ENCODE data around the gene NLRC5. TPM values are rescaled to one million over a fixed set of nuclear protein-coding genes. Genes with fewer than 3 reads are reported as not detected.
A peak's percentile ranks its signal among the peaks of the same experiment; 100 is the strongest.
"Not testable (repeated sequence)": the region's sequence is repeated elsewhere in the genome, so short reads cannot be mapped to it uniquely, and the experiment has no call there.

Gene NLRC5
- total RNA-seq, 1 experiment from 2014 or later = 2.4 TPM

DNA sequence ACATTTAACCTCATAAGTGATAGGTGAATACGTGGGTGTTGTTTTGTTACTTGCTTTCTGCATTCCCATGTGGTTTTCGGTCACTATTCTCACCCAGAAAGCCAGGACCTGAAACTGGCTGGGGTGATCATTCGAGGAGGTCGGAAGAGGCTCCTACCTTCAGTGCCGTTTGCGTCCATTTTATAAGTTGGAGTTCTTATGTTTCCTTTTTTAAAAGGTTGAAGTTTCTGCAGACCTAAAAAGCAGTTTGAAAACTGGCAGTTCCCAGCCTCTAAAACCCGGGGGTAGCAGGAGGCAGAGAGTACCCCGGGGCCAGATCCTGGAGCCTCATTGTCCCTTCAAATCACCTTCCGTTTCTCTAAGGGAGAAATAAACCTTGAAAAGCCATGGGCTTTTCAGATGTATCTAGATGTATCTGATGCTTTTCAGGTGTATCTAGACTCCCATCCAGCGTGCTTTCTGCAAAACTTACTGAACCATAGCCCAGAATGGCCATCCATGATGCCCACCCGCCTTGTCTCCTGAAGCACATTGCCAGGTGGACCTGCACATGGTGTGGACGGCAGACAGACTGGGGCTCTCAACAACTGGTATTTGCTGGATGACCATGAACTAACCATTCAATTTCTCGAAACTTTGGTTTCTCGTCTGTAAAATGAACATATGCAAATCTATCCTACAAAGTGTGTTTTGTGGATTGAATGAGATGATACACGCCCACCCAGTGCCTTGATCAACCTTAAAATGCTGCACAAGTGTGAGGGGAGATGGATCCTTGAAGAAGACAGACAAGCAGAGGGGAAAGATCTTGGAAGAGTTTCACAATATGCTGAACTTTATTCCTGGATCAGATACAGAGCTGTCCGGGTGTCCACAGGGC lies 1.3 kb downstream of the NLRC5 start:
- Histone ChIP-seq H2BK5ac (ENCODE audit: insufficient read length, low read length) (no peak overlapping the region), H3K27me3 (ENCODE audit: insufficient read depth, low read length) (peaks cover 6% of the 10 kb centered on the region; the same call in 1 of the 2 replicates), H2BK12ac (ENCODE audit: insufficient read length, low read depth, low read length) (no peak overlapping the region), H4K5ac (ENCODE audit: insufficient read length, low read depth, low read length) (no peak overlapping the region), H3K56ac (ENCODE audit: insufficient read length, low read depth, low read length) (no peak overlapping the region), H3K4ac (ENCODE audit: low read depth, low read length) (no peak overlapping the region), H2AK5ac (ENCODE audit: insufficient read length, low read length) (no peak overlapping the region), H4K20me1 (ENCODE audit: control insufficient read depth, insufficient read depth, insufficient read length) (no peaks in the 10 kb centered on the region), H2BK20ac (ENCODE audit: low read depth, low read length, poor library complexity, severe bottlenecking) (no peak overlapping the region), H3K79me1 (ENCODE audit: insufficient read depth, low read depth, low read length, poor library complexity, severe bottlenecking) (no peaks in the 10 kb centered on the region), H3K79me2 (ENCODE audit: insufficient read depth, low read length) (no peaks in the 10 kb centered on the region), H3K23ac (ENCODE audit: insufficient read length, low read depth, low read length) (no peak overlapping the region), H3K4me2 (ENCODE audit: insufficient read depth, insufficient read length, low read length) (no peak overlapping the region), H3K23me2 (ENCODE audit: insufficient read length, low read depth, low read length, poor library complexity, severe bottlenecking) (peaks cover 2% of the 10 kb centered on the region), H3K9ac (ENCODE audit: extremely low read depth, insufficient read length, low read length) (no peak overlapping the region), H4K91ac (ENCODE audit: insufficient read length, low read depth, low read length) (no peak overlapping the region), H2BK120ac (ENCODE audit: low read depth, low read length, poor library complexity, severe bottlenecking) (no peak overlapping the region), H3T11ph (ENCODE audit: low read length) (no peak overlapping the region), H3K18ac (ENCODE audit: insufficient read length, low read depth, low read length) (no peak overlapping the region), H3K27ac (ENCODE audit: insufficient read length, low read depth, low read length) (no peak overlapping the region), H3K14ac (ENCODE audit: insufficient read depth, low read length) (no peak overlapping the region), H4K8ac (replicated peaks; ENCODE audit: insufficient read length, low read depth, low read length) (no peak overlapping the region), H2AFZ (ENCODE audit: low read length) (no peak overlapping the region), H3K4me1 (ENCODE audit: insufficient read depth, low read length) (no peaks in the 10 kb centered on the region), H3K9me3 (ENCODE audit: control insufficient read depth, low read depth, low read length) (no peaks in the 10 kb centered on the region), H2BK15ac (ENCODE audit: low read depth, low read length) (no peak overlapping the region)
- TF ChIP-seq, protein P1, sequence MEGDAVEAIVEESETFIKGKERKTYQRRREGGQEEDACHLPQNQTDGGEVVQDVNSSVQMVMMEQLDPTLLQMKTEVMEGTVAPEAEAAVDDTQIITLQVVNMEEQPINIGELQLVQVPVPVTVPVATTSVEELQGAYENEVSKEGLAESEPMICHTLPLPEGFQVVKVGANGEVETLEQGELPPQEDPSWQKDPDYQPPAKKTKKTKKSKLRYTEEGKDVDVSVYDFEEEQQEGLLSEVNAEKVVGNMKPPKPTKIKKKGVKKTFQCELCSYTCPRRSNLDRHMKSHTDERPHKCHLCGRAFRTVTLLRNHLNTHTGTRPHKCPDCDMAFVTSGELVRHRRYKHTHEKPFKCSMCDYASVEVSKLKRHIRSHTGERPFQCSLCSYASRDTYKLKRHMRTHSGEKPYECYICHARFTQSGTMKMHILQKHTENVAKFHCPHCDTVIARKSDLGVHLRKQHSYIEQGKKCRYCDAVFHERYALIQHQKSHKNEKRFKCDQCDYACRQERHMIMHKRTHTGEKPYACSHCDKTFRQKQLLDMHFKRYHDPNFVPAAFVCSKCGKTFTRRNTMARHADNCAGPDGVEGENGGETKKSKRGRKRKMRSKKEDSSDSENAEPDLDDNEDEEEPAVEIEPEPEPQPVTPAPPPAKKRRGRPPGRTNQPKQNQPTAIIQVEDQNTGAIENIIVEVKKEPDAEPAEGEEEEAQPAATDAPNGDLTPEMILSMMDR (conservative IDR thresholded peaks at IDR 0.05) = no peak
- Mint-ChIP-seq H3K4me3 (peak overlapping the region in 1 of 2 experiments; percentile 88; a peak in 1 of 5 replicates), H3K27ac (no peak overlapping the region), H3K36me3 (ENCODE audit: insufficient read depth in 1 of 3, low read depth in 3 of 3) (no peaks in the 10 kb centered on the region; a peak in 1 of 7 replicates), H3K27me3 (ENCODE audit: low read depth) (peaks cover 68% of the 10 kb centered on the region), H3K4me1 (peaks cover 14 to 25% of the 10 kb centered on the region in 2 experiments), H3K9me3 (no peaks in the 10 kb centered on the region)
- DNase-seq = no peak
- WGBS (ENCODE audit: extremely low coverage, insufficient read length, low lambda C conversion rate) = no CpG with 5 or more reads among the region's 16 CpGs

DNA sequence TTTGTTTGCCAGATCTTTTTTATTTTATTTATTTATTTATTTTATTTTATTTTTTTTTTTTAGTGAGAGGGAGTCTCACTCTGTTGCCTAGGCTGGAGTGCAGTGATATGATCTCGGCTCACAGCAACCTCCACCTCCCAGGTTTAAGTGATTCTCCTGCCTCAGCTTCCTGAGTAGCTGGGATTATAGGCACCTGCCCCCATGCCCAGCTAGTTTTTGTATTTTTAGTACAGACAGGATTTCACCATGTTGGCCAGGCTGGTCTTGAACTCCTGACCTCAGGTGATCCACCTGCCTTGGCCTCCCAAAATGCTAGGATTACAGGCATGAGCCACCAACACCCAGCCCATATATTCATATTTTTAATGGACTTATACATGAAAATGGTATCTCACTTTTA lies 3.1 kb downstream of the NLRC5 start:
- H3K27me3 Mint-ChIP-seq (ENCODE audit: low read depth) = peaks cover 65% of the 10 kb centered on the region
- H3K4me1 ChIP-seq (ENCODE audit: insufficient read depth, low read length); H2BK120ac ChIP-seq (ENCODE audit: low read depth, low read length, poor library complexity, severe bottlenecking); H2BK15ac ChIP-seq (ENCODE audit: low read depth, low read length); H3K23me2 ChIP-seq (ENCODE audit: insufficient read length, low read depth, low read length, poor library complexity, severe bottlenecking); H3K27ac Mint-ChIP-seq; H3K18ac ChIP-seq (ENCODE audit: insufficient read length, low read depth, low read length); H4K20me1 ChIP-seq (ENCODE audit: control insufficient read depth, insufficient read depth, insufficient read length); H3K9me3 Mint-ChIP-seq; H2AK5ac ChIP-seq (ENCODE audit: insufficient read length, low read length); H3K4me2 ChIP-seq (ENCODE audit: insufficient read depth, insufficient read length, low read length); H3K79me2 ChIP-seq (ENCODE audit: insufficient read depth, low read length); H3K23ac ChIP-seq (ENCODE audit: insufficient read length, low read depth, low read length); H3K9me3 ChIP-seq (ENCODE audit: control insufficient read depth, low read depth, low read length); H2BK12ac ChIP-seq (ENCODE audit: insufficient read length, low read depth, low read length); DNase-seq; H2AFZ ChIP-seq (ENCODE audit: low read length); H3K27ac ChIP-seq (ENCODE audit: insufficient read length, low read depth, low read length); H2BK5ac ChIP-seq (ENCODE audit: insufficient read length, low read length); H4K8ac ChIP-seq (replicated peaks; ENCODE audit: insufficient read length, low read depth, low read length); H3T11ph ChIP-seq (ENCODE audit: low read length); H4K5ac ChIP-seq (ENCODE audit: insufficient read length, low read depth, low read length); H2BK20ac ChIP-seq (ENCODE audit: low read depth, low read length, poor library complexity, severe bottlenecking); H3K4ac ChIP-seq (ENCODE audit: low read depth, low read length); H3K27me3 ChIP-seq (ENCODE audit: insufficient read depth, low read length); H3K79me1 ChIP-seq (ENCODE audit: insufficient read depth, low read depth, low read length, poor library complexity, severe bottlenecking); H3K9ac ChIP-seq (ENCODE audit: extremely low read depth, insufficient read length, low read length); H3K36me3 Mint-ChIP-seq (ENCODE audit: insufficient read depth in 1 of 3, low read depth in 3 of 3); H4K91ac ChIP-seq (ENCODE audit: insufficient read length, low read depth, low read length); H3K56ac ChIP-seq (ENCODE audit: insufficient read length, low read depth, low read length); H3K4me3 Mint-ChIP-seq; H3K14ac ChIP-seq (ENCODE audit: insufficient read depth, low read length): not testable (repeated sequence)
- peaks cover 17 to 25% of the 10 kb centered on the region in 2 experiments for H3K4me1 Mint-ChIP-seq
- WGBS (ENCODE audit: extremely low coverage, insufficient read length, low lambda C conversion rate) = no CpG with 5 or more reads among the region's 1 CpG

All from H9 (cell line).